HCT116 (cell line): ENCODE data around the gene MAP7D1.

ENCODE experiments used
- EZH2 ChIP-seq: fragments of 200-600 bp; sonication (generic); IDR thresholded peaks from 2 replicates; pipeline ENCODE4 v1.6.1; 2017; ENCODE audit warnings: antibody characterized with exemption, mixed run types
- EZH2phosphoT487 ChIP-seq: fragments of 200-600 bp; IDR thresholded peaks from 2 replicates; pipeline ENCODE4 v1.6.1; 2018; ENCODE audit warnings: antibody characterized with exemption, borderline replicate concordance
- JUND ChIP-seq: IDR thresholded peaks from 2 replicates; pipeline ENCODE4 v1.6.1; 2012
- POLR2A ChIP-seq: IDR thresholded peaks from 2 replicates; pipeline ENCODE4 v1.7.0; 2011; ENCODE audit warnings: borderline replicate concordance; ENCODE audit not compliant: insufficient read depth, insufficient read length; ENCODE audit errors: extremely low read depth
- POLR2AphosphoS5 ChIP-seq: IDR thresholded peaks from 2 replicates; pipeline ENCODE4 v1.6.1; 2011; ENCODE audit warnings: mild to moderate bottlenecking, low read depth, low read length, moderate library complexity
- RAD21 ChIP-seq: IDR thresholded peaks from 2 replicates; pipeline ENCODE4 v1.6.1; 2012; ENCODE audit warnings: low read depth, mild to moderate bottlenecking
- SRF ChIP-seq: IDR thresholded peaks from 2 replicates; pipeline ENCODE4 v1.6.1; 2012; ENCODE audit warnings: low read depth
- TF ChIP-seq, protein P1 (sequence below), 3 experiments: fragments of 200-600 bp in 1 of 3; sonication (generic) in 1 of 3; IDR thresholded peaks in 2 of 3; conservative IDR thresholded peaks in 1 of 3; 2 replicates each; pipeline ENCODE4 v1.5.1; 2012 to 2017; ENCODE audit warnings: low read depth in 2 of 3, low read length in 2 of 3, antibody characterized with exemption in 1 of 3, borderline replicate concordance in 1 of 3, control low read depth in 1 of 3, mild to moderate bottlenecking in 1 of 3, mixed read lengths in 1 of 3, mixed run types in 1 of 3, moderate library complexity in 1 of 3; ENCODE audit not compliant: insufficient read depth in 1 of 3
- TF ChIP-seq, protein P2 (sequence below): IDR thresholded peaks from 2 replicates; pipeline ENCODE4 v1.6.1; 2011; ENCODE audit warnings: mild to moderate bottlenecking, low read length, moderate library complexity; ENCODE audit not compliant: insufficient replicate concordance; ENCODE audit errors: extremely low read depth
- TF ChIP-seq, protein P3 (sequence below): IDR thresholded peaks from 2 replicates; pipeline ENCODE4 v1.6.1; 2012

DNA sequence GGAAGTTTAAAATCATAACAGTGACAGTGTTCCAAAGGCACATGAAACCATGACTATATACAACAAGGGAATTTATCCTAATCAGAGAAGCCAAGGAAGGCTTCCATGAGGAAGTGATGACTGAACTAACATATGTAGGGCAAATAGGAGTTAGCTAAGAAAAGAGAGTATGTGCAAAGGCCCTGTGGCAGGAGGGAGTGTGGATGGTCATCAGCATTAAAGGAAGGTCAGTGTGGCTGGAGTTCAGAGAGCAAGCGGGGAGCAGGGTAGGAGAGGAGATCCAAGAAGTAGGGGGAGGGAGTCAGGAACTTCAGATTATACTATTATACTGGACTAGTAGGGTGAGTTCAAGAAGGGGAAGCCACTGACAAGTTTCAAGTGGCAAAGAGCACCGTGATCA lies 8.4 kb downstream of the MAP7D1 start:
- TF ChIP-seq, protein P1, sequence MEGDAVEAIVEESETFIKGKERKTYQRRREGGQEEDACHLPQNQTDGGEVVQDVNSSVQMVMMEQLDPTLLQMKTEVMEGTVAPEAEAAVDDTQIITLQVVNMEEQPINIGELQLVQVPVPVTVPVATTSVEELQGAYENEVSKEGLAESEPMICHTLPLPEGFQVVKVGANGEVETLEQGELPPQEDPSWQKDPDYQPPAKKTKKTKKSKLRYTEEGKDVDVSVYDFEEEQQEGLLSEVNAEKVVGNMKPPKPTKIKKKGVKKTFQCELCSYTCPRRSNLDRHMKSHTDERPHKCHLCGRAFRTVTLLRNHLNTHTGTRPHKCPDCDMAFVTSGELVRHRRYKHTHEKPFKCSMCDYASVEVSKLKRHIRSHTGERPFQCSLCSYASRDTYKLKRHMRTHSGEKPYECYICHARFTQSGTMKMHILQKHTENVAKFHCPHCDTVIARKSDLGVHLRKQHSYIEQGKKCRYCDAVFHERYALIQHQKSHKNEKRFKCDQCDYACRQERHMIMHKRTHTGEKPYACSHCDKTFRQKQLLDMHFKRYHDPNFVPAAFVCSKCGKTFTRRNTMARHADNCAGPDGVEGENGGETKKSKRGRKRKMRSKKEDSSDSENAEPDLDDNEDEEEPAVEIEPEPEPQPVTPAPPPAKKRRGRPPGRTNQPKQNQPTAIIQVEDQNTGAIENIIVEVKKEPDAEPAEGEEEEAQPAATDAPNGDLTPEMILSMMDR (IDR thresholded peaks at IDR 0.05 in 2 of 3, conservative IDR thresholded peaks at IDR 0.05 in 1 of 3; ENCODE audit: borderline replicate concordance in 1 of 3, insufficient read depth in 1 of 3, low read depth in 2 of 3, low read length in 2 of 3), result no peak
- no peak for TF ChIP-seq EZH2
- no peak for TF ChIP-seq JUND
- TF ChIP-seq RAD21, result no peak
- no peak for TF ChIP-seq EZH2phosphoT487
- no peak for TF ChIP-seq POLR2AphosphoS5
- TF ChIP-seq, protein P2, sequence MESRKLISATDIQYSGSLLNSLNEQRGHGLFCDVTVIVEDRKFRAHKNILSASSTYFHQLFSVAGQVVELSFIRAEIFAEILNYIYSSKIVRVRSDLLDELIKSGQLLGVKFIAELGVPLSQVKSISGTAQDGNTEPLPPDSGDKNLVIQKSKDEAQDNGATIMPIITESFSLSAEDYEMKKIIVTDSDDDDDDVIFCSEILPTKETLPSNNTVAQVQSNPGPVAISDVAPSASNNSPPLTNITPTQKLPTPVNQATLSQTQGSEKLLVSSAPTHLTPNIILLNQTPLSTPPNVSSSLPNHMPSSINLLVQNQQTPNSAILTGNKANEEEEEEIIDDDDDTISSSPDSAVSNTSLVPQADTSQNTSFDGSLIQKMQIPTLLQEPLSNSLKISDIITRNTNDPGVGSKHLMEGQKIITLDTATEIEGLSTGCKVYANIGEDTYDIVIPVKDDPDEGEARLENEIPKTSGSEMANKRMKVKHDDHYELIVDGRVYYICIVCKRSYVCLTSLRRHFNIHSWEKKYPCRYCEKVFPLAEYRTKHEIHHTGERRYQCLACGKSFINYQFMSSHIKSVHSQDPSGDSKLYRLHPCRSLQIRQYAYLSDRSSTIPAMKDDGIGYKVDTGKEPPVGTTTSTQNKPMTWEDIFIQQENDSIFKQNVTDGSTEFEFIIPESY, result no peak
- TF ChIP-seq SRF, result no peak
- TF ChIP-seq, protein P3, sequence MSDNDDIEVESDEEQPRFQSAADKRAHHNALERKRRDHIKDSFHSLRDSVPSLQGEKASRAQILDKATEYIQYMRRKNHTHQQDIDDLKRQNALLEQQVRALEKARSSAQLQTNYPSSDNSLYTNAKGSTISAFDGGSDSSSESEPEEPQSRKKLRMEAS, result no peak
- TF ChIP-seq POLR2A, result no peak
